KMS-11 (cell line): ENCODE results near the gene ARMC2.
A peak's percentile ranks its signal among the peaks of the same experiment; 100 is the strongest.

Experiments
- H2AFZ ChIP-seq: fragments of 200-600 bp; sonication (generic); 2 replicates; pipeline ENCODE4 v1.6.1; 2016; ENCODE audit warnings: antibody characterized with exemption, mixed run types, low read depth
- H3K27ac ChIP-seq: fragments of 200-600 bp; sonication (generic); 2 replicates; pipeline ENCODE4 v1.6.1; 2016; ENCODE audit warnings: mild to moderate bottlenecking, mixed run types
- H3K27me3 ChIP-seq: fragments of 200-600 bp; sonication (generic); 2 replicates; pipeline ENCODE4 v1.6.1; 2017; ENCODE audit warnings: mild to moderate bottlenecking, low read depth, mixed run types, moderate library complexity; ENCODE audit not compliant: insufficient read depth
- H3K36me3 ChIP-seq: fragments of 200-600 bp; sonication (generic); 2 replicates; pipeline ENCODE4 v1.6.1; 2017; ENCODE audit warnings: mild to moderate bottlenecking, mixed run types; ENCODE audit not compliant: insufficient read depth
- H3K4me1 ChIP-seq: fragments of 200-600 bp; sonication (generic); 2 replicates; pipeline ENCODE4 v1.6.1; 2016; ENCODE audit warnings: mild to moderate bottlenecking, low read depth, mixed run types; ENCODE audit not compliant: poor library complexity, severe bottlenecking
- H3K4me2 ChIP-seq: fragments of 200-600 bp; sonication (generic); 2 replicates; pipeline ENCODE4 v1.7.0; 2016; ENCODE audit warnings: mild to moderate bottlenecking, mixed run types
- H3K4me3 ChIP-seq: fragments of 200-600 bp; sonication (generic); IDR thresholded peaks from 2 replicates; pipeline ENCODE4 v1.6.1; 2017; ENCODE audit warnings: low read depth, low read length, mixed read lengths; ENCODE audit not compliant: insufficient read depth
- H3K79me2 ChIP-seq: fragments of 200-600 bp; sonication (generic); 2 replicates; pipeline ENCODE4 v1.6.1; 2016; ENCODE audit warnings: low read depth, mixed run types; ENCODE audit not compliant: insufficient read depth
- H3K9ac ChIP-seq: fragments of 200-600 bp; sonication (generic); 2 replicates; pipeline ENCODE4 v1.6.1; 2016; ENCODE audit warnings: mild to moderate bottlenecking, mixed run types
- H4K20me1 ChIP-seq: fragments of 200-600 bp; sonication (generic); 2 replicates; pipeline ENCODE4 v1.6.1; 2016; ENCODE audit warnings: mild to moderate bottlenecking, mixed run types; ENCODE audit not compliant: insufficient read depth
- CTCF ChIP-seq: fragments of 200-600 bp; sonication (generic); conservative IDR thresholded peaks from 2 replicates; pipeline ENCODE4 v1.6.1; 2017; ENCODE audit warnings: low read depth, mild to moderate bottlenecking, antibody characterized with exemption, low read length, moderate library complexity, mixed read lengths

Gene ARMC2

GRCh38 chr6:108874470-108875160, 26.4 kb downstream of the ARMC2 start:
- Histone ChIP-seq H3K27ac (peak overlapping the region; percentile 23), H3K9ac (peak overlapping the region; percentile 5; the same call in 1 of the 2 replicates), H2AFZ (peak overlapping the region; percentile 56; the same call in 1 of the 2 replicates)

GRCh38 chr6:108875161-108875555, 26.9 kb downstream of the ARMC2 start:
- no peak overlapping the region for H3K4me3 ChIP-seq
- H3K9ac ChIP-seq = peak overlapping the region; percentile 5; the same call in 1 of the 2 replicates
- no peaks in the 10 kb centered on the region for H4K20me1 ChIP-seq
- TF ChIP-seq CTCF = no peak
- peak overlapping the region; percentile 50 for H3K4me2 ChIP-seq
- peak overlapping the region; percentile 23; the same call in 1 of the 2 replicates for H3K27ac ChIP-seq
- H3K27me3 ChIP-seq = no peaks in the 10 kb centered on the region
- H2AFZ ChIP-seq = peak overlapping the region; percentile 56; the same call in 1 of the 2 replicates
- H3K79me2 ChIP-seq = no peaks in the 10 kb centered on the region
- no peaks in the 10 kb centered on the region for H3K36me3 ChIP-seq
- peaks cover 52% of the 10 kb centered on the region for H3K4me1 ChIP-seq

More at GRCh38 chr6:108874470-108875160, 26.4 kb downstream of the ARMC2 start:
- H3K27me3 ChIP-seq = no peaks in the 10 kb centered on the region
- H3K79me2 ChIP-seq = no peaks in the 10 kb centered on the region
- H3K4me3 ChIP-seq = no peak overlapping the region
- H3K4me1 ChIP-seq = peaks cover 52% of the 10 kb centered on the region
- TF ChIP-seq CTCF = no peak
- H3K4me2 ChIP-seq = peak overlapping the region; percentile 50
- no peaks in the 10 kb centered on the region for H3K36me3 ChIP-seq
- H4K20me1 ChIP-seq = no peaks in the 10 kb centered on the region

GRCh38 chr6:108877046-108877751, 29.0 kb downstream of the ARMC2 start:
- Histone ChIP-seq H3K9ac (no peak overlapping the region), H4K20me1 (no peaks in the 10 kb centered on the region), H3K79me2 (no peaks in the 10 kb centered on the region), H3K4me3 (no peak overlapping the region), H2AFZ (no peak overlapping the region), H3K4me2 (no peak overlapping the region), H3K4me1 (peaks cover 33% of the 10 kb centered on the region), H3K36me3 (no peaks in the 10 kb centered on the region), H3K27me3 (no peaks in the 10 kb centered on the region), H3K27ac (no peak overlapping the region)
- no peak for TF ChIP-seq CTCF

- H3K79me2 ChIP-seq = no peaks in the 10 kb centered on the region
- no peaks in the 10 kb centered on the region for H4K20me1 ChIP-seq
- H2AFZ ChIP-seq = no peak overlapping the region
- H3K27me3 ChIP-seq = no peaks in the 10 kb centered on the region
- no peak overlapping the region for H3K4me2 ChIP-seq
- peaks cover 37% of the 10 kb centered on the region for H3K4me1 ChIP-seq
- H3K9ac ChIP-seq = no peak overlapping the region
- TF ChIP-seq CTCF = no peak
- no peak overlapping the region for H3K27ac ChIP-seq
- H3K4me3 ChIP-seq = no peak overlapping the region
- no peaks in the 10 kb centered on the region for H3K36me3 ChIP-seq
These were observed 30.7 kb downstream of the ARMC2 start for GRCh38 chr6:108878942-108879341.
